Medulla oblongata (tissue), 1 donor: ENCODE data around the gene MIAT.
"Not testable (repeated sequence)": the region's sequence is repeated elsewhere in the genome, so short reads cannot be mapped to it uniquely, and the experiment has no call there.

ENCODE experiments used
- DNase-seq: peaks from one replicate; pipeline ENCODE4 v3.0.0-alpha.2; 2015; ENCODE audit errors: extremely low spot score

Gene MIAT

GRCh38 chr22:26656891-26657851 lies at the start of gene MIAT:
Gene MIAT (plus strand): TSS chr22:26657588.
- DNase-seq, result no peak

- no peak for DNase-seq
These were observed 49.3 kb upstream of the MIAT start for GRCh38 chr22:26608129-26608528.

GRCh38 chr22:26609287-26609686 lies 48.1 kb upstream of the MIAT start:
- DNase-seq, result no peak

GRCh38 chr22:26610072-26610958 lies 47.1 kb upstream of the MIAT start:
- DNase-seq, result peak; percentile 77

GRCh38 chr22:26610996-26611395 lies 46.4 kb upstream of the MIAT start:
- no peak for DNase-seq

- no peak for DNase-seq
These were observed 44.7 kb upstream of the MIAT start for GRCh38 chr22:26612652-26613051.

GRCh38 chr22:26613753-26614152 lies 43.6 kb upstream of the MIAT start:
- not testable (repeated sequence) for DNase-seq

GRCh38 chr22:26614322-26614721 lies 43.1 kb upstream of the MIAT start:
- DNase-seq, result no peak

- no peak for DNase-seq
These were observed 42.2 kb upstream of the MIAT start for GRCh38 chr22:26615149-26615548.

GRCh38 chr22:26615830-26616435 lies 41.5 kb upstream of the MIAT start:
- DNase-seq, result no peak

GRCh38 chr22:26616650-26617049 lies 40.7 kb upstream of the MIAT start:
- no peak for DNase-seq

GRCh38 chr22:26617271-26618199 lies 39.9 kb upstream of the MIAT start, which contains the start of gene CRYBB1:
Gene CRYBB1 (minus strand): TSS chr22:26618027. CDS start chr22:26616319, 1,708 bp downstream.
- DNase-seq, result peak; percentile 43

- DNase-seq, result no peak
These were observed 38.9 kb upstream of the MIAT start for GRCh38 chr22:26618455-26618854.

- DNase-seq, result no peak
These were observed 37.9 kb upstream of the MIAT start for GRCh38 chr22:26619510-26619909.

- DNase-seq, result no peak
These were observed 37.2 kb upstream of the MIAT start for GRCh38 chr22:26620197-26620596.

- no peak for DNase-seq
These were observed 35.7 kb upstream of the MIAT start, which contains the start of gene CRYBA4 for GRCh38 chr22:26621663-26622062. Gene CRYBA4 (plus strand): TSS chr22:26621963. CDS start chr22:26622597, 634 bp downstream.

GRCh38 chr22:26623984-26624383 lies 33.4 kb upstream of the MIAT start:
- no peak for DNase-seq

GRCh38 chr22:26624803-26625202 lies 32.6 kb upstream of the MIAT start:
- DNase-seq, result no peak

- no peak for DNase-seq
These were observed 27.2 kb upstream of the MIAT start for GRCh38 chr22:26629988-26630761.

GRCh38 chr22:26631282-26631681 lies 26.1 kb upstream of the MIAT start:
- no peak for DNase-seq
